Spleen (tissue), 11 donors: ENCODE data around the gene SPON1. TPM values are rescaled to one million over a fixed set of nuclear protein-coding genes. Genes with fewer than 3 reads are reported as not detected.

ENCODE experiments used
- DNase-seq: peaks from one replicate; pipeline ENCODE4 v3.0.0-alpha.2; 2020
- H3K27ac ChIP-seq, 8 donors: fragments of 200-600 bp; sonication (generic) in 7 of 8; 1 replicate in 4 of 8; 2 replicates in 4 of 8; pipeline versions ENCODE4 v1.5.0 to v1.8.0; 2016 to 2021; ENCODE audit warnings: inconsistent platforms in 4 of 8, mild to moderate bottlenecking in 4 of 8, moderate library complexity in 1 of 8
- H3K27me3 ChIP-seq, 7 donors: fragments of 200-600 bp; sonication (generic) in 6 of 7; replicated peaks in 1 of 7; 1 replicate in 4 of 7; 2 replicates in 3 of 7; pipeline versions ENCODE4 v1.5.0 to v1.8.0; 2016 to 2021; ENCODE audit warnings: inconsistent platforms in 3 of 7, mild to moderate bottlenecking in 1 of 7
- H3K36me3 ChIP-seq, 6 donors: fragments of 200-600 bp; sonication (generic) in 5 of 6; 1 replicate in 4 of 6; 2 replicates in 2 of 6; pipeline versions ENCODE4 v1.5.0 to v1.8.0; 2016 to 2021; ENCODE audit warnings: inconsistent platforms in 2 of 6
- H3K4me1 ChIP-seq, 6 donors: fragments of 200-600 bp; sonication (generic) in 5 of 6; 1 replicate in 3 of 6; 2 replicates in 3 of 6; pipeline versions ENCODE4 v1.5.0 to v1.8.0; 2016 to 2021; ENCODE audit warnings: inconsistent platforms in 3 of 6
- H3K4me3 ChIP-seq, 8 donors: fragments of 200-600 bp; sonication (generic) in 7 of 8; 1 replicate in 4 of 8; 2 replicates in 4 of 8; pipeline versions ENCODE4 v1.5.0 to v1.8.0; 2016 to 2021; ENCODE audit warnings: inconsistent platforms in 4 of 8, mild to moderate bottlenecking in 4 of 8, moderate library complexity in 2 of 8
- H3K9me3 ChIP-seq, 8 donors: fragments of 200-600 bp; sonication (generic) in 7 of 8; 1 replicate in 4 of 8; 2 replicates in 4 of 8; pipeline versions ENCODE4 v1.5.0 to v1.8.0; 2016 to 2021; ENCODE audit warnings: inconsistent platforms in 4 of 8
- POLR2A ChIP-seq, 3 donors: fragments of 450-650 bp; IDR thresholded peaks; one replicate each; pipeline ENCODE4 v1.5.1; 2017; ENCODE audit warnings: antibody characterized with exemption in 3 of 3, mild to moderate bottlenecking in 1 of 3
- POLR2AphosphoS5 ChIP-seq, 3 donors: sonication (generic); formaldehyde crosslinking; IDR thresholded peaks; one replicate each; pipeline ENCODE4 v1.5.1; 2017; ENCODE audit warnings: antibody characterized with exemption in 3 of 3
- WGBS, 5 donors: extraction: QIAGEN DNeasy Blood & Tissue Kit in 3 of 5; methylation state at CpG; one replicate each; pipeline versions ENCODE4 v1.1.5 to v1.1.7; 2013 to 2018; 5-methylcytosine and 5-hydroxymethylcytosine counted together
- intact Hi-C: fragments of 100-400 bp; cut with DNase I; formaldehyde crosslinking; loops from one replicate; pipeline ENCODE4 v1.15.0; 2023; ENCODE audit warnings: low total_unique reads
- polyA plus RNA-seq, 3 donors: library from polyadenylated mRNA; stranded (reverse); fragments of 200-250 nt; gene quantifications; one replicate each; pipeline ENCODE4 v1.2.1, GENCODE V29; 2013
- total RNA-seq, 7 donors: library from RNA; depleted of rRNA in 3 of 7; stranded (reverse); fragments of >200 nt in 3 of 7; fragmentation: NEBNext Ultra II Directional in 4 of 7; extraction: Animal tissue kit (Norgen Biotek cat#: 25700) in 4 of 7; gene quantifications; one replicate each; pipeline versions ENCODE4 v1.1.0 to v1.2.1, GENCODE V29; 2016 to 2021
- TF ChIP-seq, protein P1 (sequence below), 11 experiments: fragments of 200-600 bp in 7 of 11; fragments of 450-650 bp in 4 of 11; sonication (generic) in 4 of 11; IDR thresholded peaks in 8 of 11; conservative IDR thresholded peaks in 3 of 11; 1 replicate in 7 of 11; 2 replicates in 4 of 11; pipeline versions ENCODE4 v1.4.0 to v1.8.0; 2016 to 2021; ENCODE audit warnings: antibody characterized with exemption in 11 of 11, inconsistent platforms in 4 of 11, mild to moderate bottlenecking in 1 of 11
- donor health status: healthy with polysubstance abuse.
- donor health status: DM: no; HTN: no; CAD: no; lungs with moderate emphysema.
- donor health status: DM: no; HTN: no; CAD: no.
- donor health status: Bipolar disorder and iron deficiency.
- donor health status: healthy.
- donor health status: DM: no; HTN: no; CAD: no.
- donor health status: DM: yes; HTN: yes; CAD: no.

The SPON1 gene
- total and polyA plus RNA-seq, 10 donors, result 0.72 to 99.2 (median 10.1) TPM

DNA sequence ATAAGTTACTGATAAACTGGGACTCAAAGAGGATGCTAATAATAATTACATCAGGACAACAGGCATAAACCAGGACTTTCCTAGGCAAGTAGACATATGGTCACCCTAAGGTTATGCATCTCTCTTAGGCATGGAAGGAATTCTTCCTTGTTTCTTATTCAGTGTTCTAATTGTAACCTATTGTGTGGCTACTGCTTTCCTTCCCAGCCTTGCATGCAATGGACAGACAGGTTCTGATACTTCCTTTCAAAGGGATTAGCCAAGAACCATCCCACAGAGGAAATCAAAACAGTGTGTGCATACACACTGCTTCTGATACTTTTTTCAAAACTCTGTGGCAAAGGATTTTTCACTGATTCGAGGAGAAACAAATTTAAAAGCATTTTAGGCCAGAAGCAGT is 348.2 kb downstream of the SPON1 start:
- Histone ChIP-seq H3K4me3 (no peak overlapping the region), H3K4me1 (peaks cover 15 to 100% (median 75%) of the 10 kb centered on the region in 6 donors), H3K27me3 (no peaks in the 10 kb centered on the region), H3K9me3 (no peaks in the 10 kb centered on the region), H3K27ac (peak overlapping the region in 4 of 8 donors; percentile 18 to 83 (median 74)), H3K36me3 (no peaks in the 10 kb centered on the region)
- intact Hi-C loops, result no loop called here
- TF ChIP-seq, protein P1, sequence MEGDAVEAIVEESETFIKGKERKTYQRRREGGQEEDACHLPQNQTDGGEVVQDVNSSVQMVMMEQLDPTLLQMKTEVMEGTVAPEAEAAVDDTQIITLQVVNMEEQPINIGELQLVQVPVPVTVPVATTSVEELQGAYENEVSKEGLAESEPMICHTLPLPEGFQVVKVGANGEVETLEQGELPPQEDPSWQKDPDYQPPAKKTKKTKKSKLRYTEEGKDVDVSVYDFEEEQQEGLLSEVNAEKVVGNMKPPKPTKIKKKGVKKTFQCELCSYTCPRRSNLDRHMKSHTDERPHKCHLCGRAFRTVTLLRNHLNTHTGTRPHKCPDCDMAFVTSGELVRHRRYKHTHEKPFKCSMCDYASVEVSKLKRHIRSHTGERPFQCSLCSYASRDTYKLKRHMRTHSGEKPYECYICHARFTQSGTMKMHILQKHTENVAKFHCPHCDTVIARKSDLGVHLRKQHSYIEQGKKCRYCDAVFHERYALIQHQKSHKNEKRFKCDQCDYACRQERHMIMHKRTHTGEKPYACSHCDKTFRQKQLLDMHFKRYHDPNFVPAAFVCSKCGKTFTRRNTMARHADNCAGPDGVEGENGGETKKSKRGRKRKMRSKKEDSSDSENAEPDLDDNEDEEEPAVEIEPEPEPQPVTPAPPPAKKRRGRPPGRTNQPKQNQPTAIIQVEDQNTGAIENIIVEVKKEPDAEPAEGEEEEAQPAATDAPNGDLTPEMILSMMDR (IDR thresholded peaks at IDR 0.05 in 8 of 11, conservative IDR thresholded peaks at IDR 0.05 in 3 of 11), result no peak
- DNase-seq, result no peak
- WGBS, 5 donors, result 24 to 87% (median 60%) methylated on average over 1 of the region's 1 CpG

DNA sequence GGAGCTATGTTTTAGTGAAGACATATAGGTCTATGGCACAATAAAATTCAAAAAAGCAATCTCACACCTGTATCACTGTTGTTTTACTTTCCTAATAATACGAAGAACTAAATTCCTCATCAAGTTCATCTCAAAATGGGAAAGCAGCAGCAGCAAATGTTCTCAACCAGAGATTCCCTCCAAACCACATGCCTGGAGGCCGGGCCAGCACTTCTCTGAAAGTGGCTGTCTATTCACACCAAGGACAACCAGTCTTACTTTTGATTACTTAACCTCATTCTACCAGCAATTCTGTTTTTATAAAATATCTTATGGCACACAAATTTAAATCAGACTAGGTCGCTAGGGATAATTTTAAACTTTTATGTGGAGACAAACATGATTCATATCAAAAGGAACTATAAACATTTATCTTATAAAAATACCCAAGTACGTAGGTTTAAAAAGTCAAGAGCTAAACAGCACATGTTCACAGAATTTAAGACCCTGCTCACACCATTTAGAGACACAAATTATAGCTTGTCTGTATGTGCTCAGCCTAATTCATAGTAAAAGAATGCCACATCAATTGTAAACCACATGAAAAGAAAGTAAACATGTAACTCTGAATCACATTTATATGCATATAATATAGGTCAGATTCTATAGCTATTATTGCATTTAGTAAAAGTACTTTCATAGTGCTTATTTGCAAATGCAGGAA is 350.4 kb downstream of the SPON1 start:
- Histone ChIP-seq H3K4me1 (peaks cover 17 to 100% (median 74%) of the 10 kb centered on the region in 6 donors), H3K4me3 (no peak overlapping the region), H3K27ac (peak overlapping the region in 7 of 8 donors; percentile 33 to 83 (median 61)), H3K9me3 (no peaks in the 10 kb centered on the region), H3K36me3 (no peaks in the 10 kb centered on the region), H3K27me3 (no peaks in the 10 kb centered on the region)
- TF ChIP-seq POLR2AphosphoS5 (IDR thresholded peaks at IDR 0.05) (no peak), POLR2A (IDR thresholded peaks at IDR 0.05) (no peak)
- TF ChIP-seq, protein P1 (IDR thresholded peaks at IDR 0.05 in 8 of 11, conservative IDR thresholded peaks at IDR 0.05 in 3 of 11), result no peak
- no peak for DNase-seq
- intact Hi-C loops, result no loop called here
- 75 to 86% (median 76%) methylated on average over 4 of the region's 4 CpGs for WGBS, 5 donors

DNA sequence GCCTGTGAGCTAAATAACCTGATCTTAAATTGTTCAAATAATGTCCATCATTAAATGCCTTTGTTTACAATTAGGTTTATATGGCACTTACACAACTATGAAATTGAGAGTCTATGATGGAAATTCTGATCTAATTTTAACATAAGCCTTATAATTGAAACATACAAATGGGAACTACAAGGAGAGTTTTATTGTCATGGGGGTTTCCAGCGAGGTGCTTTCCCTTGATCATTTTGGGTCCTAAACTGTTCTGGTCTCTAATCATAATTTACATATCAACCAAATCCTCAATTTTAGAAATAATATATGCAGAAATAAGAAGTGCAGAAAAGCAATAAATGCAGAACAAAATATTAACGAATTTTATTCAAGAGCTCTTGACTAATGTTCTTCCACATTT is 351.6 kb downstream of the SPON1 start:
- Histone ChIP-seq H3K27ac (peak overlapping the region in 6 of 8 donors; percentile 52 to 83 (median 72)), H3K27me3 (no peaks in the 10 kb centered on the region), H3K4me1 (peaks cover 28 to 100% (median 73%) of the 10 kb centered on the region in 6 donors), H3K9me3 (no peaks in the 10 kb centered on the region), H3K4me3 (no peak overlapping the region), H3K36me3 (no peaks in the 10 kb centered on the region)
- intact Hi-C loops, result no loop called here
- DNase-seq, result no peak
- WGBS, 5 donors, result 52 to 68% (median 59%) methylated on average over 2 of the region's 2 CpGs
- TF ChIP-seq POLR2A (IDR thresholded peaks at IDR 0.05) (no peak), POLR2AphosphoS5 (IDR thresholded peaks at IDR 0.05) (no peak)
- TF ChIP-seq, protein P1 (IDR thresholded peaks at IDR 0.05 in 8 of 11, conservative IDR thresholded peaks at IDR 0.05 in 3 of 11), result no peak

DNA sequence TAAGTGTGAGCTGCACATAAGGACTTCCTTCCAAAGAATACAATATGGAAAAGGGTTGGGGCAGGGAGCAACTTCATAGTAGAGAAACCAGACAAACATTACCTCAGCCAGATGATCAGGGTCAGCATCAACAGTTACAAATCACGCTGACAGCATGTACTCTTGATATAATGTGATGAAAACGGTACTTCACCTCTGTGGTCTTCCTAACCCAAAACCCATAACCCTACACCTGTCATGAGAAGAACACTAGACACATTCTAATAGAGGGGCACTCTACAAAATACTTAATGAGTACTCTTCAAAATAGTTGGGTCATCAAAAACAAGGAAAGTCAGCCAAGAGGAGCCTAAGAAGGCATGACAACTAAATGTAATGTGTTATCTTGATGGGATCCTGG is 352.6 kb downstream of the SPON1 start:
- H3K4me1 ChIP-seq, result peaks cover 20 to 99% (median 72%) of the 10 kb centered on the region in 6 donors
- intact Hi-C loops, result no loop called here
- peak overlapping the region in 6 of 8 donors; percentile 52 to 83 (median 72) for H3K27ac ChIP-seq
- 61 to 76% (median 69%) methylated on average over 2 of the region's 2 CpGs for WGBS, 5 donors
- no peaks in the 10 kb centered on the region for H3K9me3 ChIP-seq
- no peak for DNase-seq
- H3K27me3 ChIP-seq, result no peaks in the 10 kb centered on the region
- no peaks in the 10 kb centered on the region for H3K36me3 ChIP-seq
- no peak overlapping the region for H3K4me3 ChIP-seq
- no peak for TF ChIP-seq POLR2A (IDR thresholded peaks at IDR 0.05)
- TF ChIP-seq POLR2AphosphoS5 (IDR thresholded peaks at IDR 0.05), result no peak
- TF ChIP-seq, protein P1 (IDR thresholded peaks at IDR 0.05 in 8 of 11, conservative IDR thresholded peaks at IDR 0.05 in 3 of 11), result no peak
